H9 (cell line): ENCODE results near the gene RALGAPA2. TPM values are rescaled to one million over a fixed set of nuclear protein-coding genes. Genes with fewer than 3 reads are reported as not detected.

Source experiments
- DNase-seq: peaks from one replicate; pipeline ENCODE4 v3.0.0-alpha.2; 2017
- H2AFZ ChIP-seq: one replicate; pipeline ENCODE4 v1.6.1; 2013; ENCODE audit warnings: mild to moderate bottlenecking, low read length, control low read depth, moderate library complexity
- H2AK5ac ChIP-seq: 2 replicates; pipeline ENCODE4 v1.6.1; 2013; ENCODE audit warnings: low read length, control low read depth, mixed read lengths; ENCODE audit not compliant: insufficient read length
- H2BK120ac ChIP-seq: one replicate; pipeline ENCODE4 v1.6.1; 2013; ENCODE audit warnings: low read depth, mild to moderate bottlenecking, low read length, control low read depth, inconsistent platforms; ENCODE audit not compliant: poor library complexity, severe bottlenecking
- H2BK12ac ChIP-seq: 2 replicates; pipeline ENCODE4 v1.6.1; 2013; ENCODE audit warnings: low read length, control low read depth, mixed read lengths, low read depth; ENCODE audit not compliant: insufficient read length
- H2BK15ac ChIP-seq: 2 replicates; pipeline ENCODE4 v1.6.1; 2013; ENCODE audit warnings: low read depth, low read length, control low read depth
- H2BK20ac ChIP-seq: one replicate; pipeline ENCODE4 v1.6.1; 2013; ENCODE audit warnings: low read depth, mild to moderate bottlenecking, low read length, control low read depth, inconsistent platforms; ENCODE audit not compliant: poor library complexity, severe bottlenecking
- H2BK5ac ChIP-seq: 2 replicates; pipeline ENCODE4 v1.6.1; 2013; ENCODE audit warnings: low read length, control low read depth, mixed read lengths; ENCODE audit not compliant: insufficient read length
- H3K14ac ChIP-seq: 2 replicates; pipeline ENCODE4 v1.6.1; 2013; ENCODE audit warnings: low read length, control low read depth; ENCODE audit not compliant: insufficient read depth
- H3K18ac ChIP-seq: 2 replicates; pipeline ENCODE4 v1.6.1; 2013; ENCODE audit warnings: low read depth, mild to moderate bottlenecking, mixed read lengths, low read length, control low read depth; ENCODE audit not compliant: insufficient read length
- H3K23ac ChIP-seq: 2 replicates; pipeline ENCODE4 v1.6.1; 2013; ENCODE audit warnings: low read length, control low read depth, mixed read lengths, low read depth; ENCODE audit not compliant: insufficient read length
- H3K23me2 ChIP-seq: 2 replicates; pipeline ENCODE4 v1.6.1; 2013; ENCODE audit warnings: low read depth, mild to moderate bottlenecking, mixed read lengths, low read length, control low read depth; ENCODE audit not compliant: insufficient read length, poor library complexity, severe bottlenecking
- H3K27ac ChIP-seq: 2 replicates; pipeline ENCODE4 v1.5.1; 2013; ENCODE audit warnings: low read length, control low read depth, mixed read lengths, low read depth; ENCODE audit not compliant: insufficient read length
- H3K27me3 ChIP-seq: 2 replicates; pipeline ENCODE4 v1.6.1; 2013; ENCODE audit warnings: low read length, control low read depth, inconsistent platforms; ENCODE audit not compliant: insufficient read depth
- H3K4ac ChIP-seq: 2 replicates; pipeline ENCODE4 v1.6.1; 2013; ENCODE audit warnings: low read depth, mild to moderate bottlenecking, control low read depth, inconsistent platforms, low read length, moderate library complexity
- H3K4me1 ChIP-seq: 2 replicates; pipeline ENCODE4 v1.6.1; 2013; ENCODE audit warnings: low read length, control low read depth, inconsistent platforms; ENCODE audit not compliant: insufficient read depth
- H3K4me2 ChIP-seq: 2 replicates; pipeline ENCODE4 v1.6.1; 2013; ENCODE audit warnings: low read length, control low read depth, mixed read lengths; ENCODE audit not compliant: insufficient read length, insufficient read depth
- H3K56ac ChIP-seq: 2 replicates; pipeline ENCODE4 v1.6.1; 2013; ENCODE audit warnings: low read depth, mild to moderate bottlenecking, mixed read lengths, low read length, control low read depth; ENCODE audit not compliant: insufficient read length
- H3K79me1 ChIP-seq: 2 replicates; pipeline ENCODE4 v1.6.1; 2013; ENCODE audit warnings: low read depth, mild to moderate bottlenecking, moderate library complexity, low read length, control low read depth, inconsistent platforms; ENCODE audit not compliant: insufficient read depth, poor library complexity, severe bottlenecking
- H3K79me2 ChIP-seq: 2 replicates; pipeline ENCODE4 v1.6.1; 2013; ENCODE audit warnings: low read length, control low read depth, inconsistent platforms; ENCODE audit not compliant: insufficient read depth
- H3K9ac ChIP-seq: 2 replicates; pipeline ENCODE4 v1.6.1; 2013; ENCODE audit warnings: low read length, control low read depth, mixed read lengths; ENCODE audit not compliant: insufficient read length; ENCODE audit errors: extremely low read depth
- H3K9me3 ChIP-seq: one replicate; pipeline ENCODE4 v1.6.1; 2013; ENCODE audit warnings: low read depth, low read length, inconsistent platforms; ENCODE audit not compliant: control insufficient read depth
- H3T11ph ChIP-seq: one replicate; pipeline ENCODE4 v1.6.1; 2013; ENCODE audit warnings: mild to moderate bottlenecking, low read length, control low read depth, inconsistent platforms
- H4K20me1 ChIP-seq: one replicate; pipeline ENCODE4 v1.6.1; 2013; ENCODE audit not compliant: control insufficient read depth, insufficient read length, insufficient read depth
- H4K5ac ChIP-seq: 2 replicates; pipeline ENCODE4 v1.6.1; 2013; ENCODE audit warnings: low read depth, mild to moderate bottlenecking, mixed read lengths, low read length, control low read depth; ENCODE audit not compliant: insufficient read length
- H4K8ac ChIP-seq: replicated peaks from 2 replicates; pipeline ENCODE4 v1.6.1; 2013; ENCODE audit warnings: low read length, control low read depth, mixed read lengths, low read depth; ENCODE audit not compliant: insufficient read length
- H4K91ac ChIP-seq: 2 replicates; pipeline ENCODE4 v1.6.1; 2013; ENCODE audit warnings: low read depth, mild to moderate bottlenecking, moderate library complexity, mixed read lengths, low read length, control low read depth; ENCODE audit not compliant: insufficient read length
- H3K27ac Mint-ChIP-seq, 3 experiments: 2 replicates in 2 of 3; 3 replicates in 1 of 3; pipeline ENCODE4 v1.8.0; 2020 to 2021; ENCODE audit warnings: mixed read lengths in 3 of 3, mild to moderate bottlenecking in 1 of 3, moderate library complexity in 1 of 3
- H3K27me3 Mint-ChIP-seq: 2 replicates; pipeline ENCODE4 v1.8.0; 2021; ENCODE audit warnings: low read depth, mild to moderate bottlenecking, moderate library complexity, mixed read lengths
- H3K36me3 Mint-ChIP-seq, 3 experiments: 2 replicates in 2 of 3; 3 replicates in 1 of 3; pipeline ENCODE4 v1.8.0; 2020 to 2021; ENCODE audit warnings: low read depth in 3 of 3, mixed read lengths in 3 of 3; ENCODE audit not compliant: insufficient read depth in 1 of 3
- H3K4me1 Mint-ChIP-seq, 2 experiments: 2 replicates each; pipeline ENCODE4 v1.8.0; 2020; ENCODE audit warnings: mixed read lengths in 2 of 2
- H3K4me3 Mint-ChIP-seq, 2 experiments: 2 replicates in 1 of 2; 3 replicates in 1 of 2; pipeline ENCODE4 v1.8.0; 2020 to 2021; ENCODE audit warnings: mild to moderate bottlenecking in 2 of 2, mixed read lengths in 2 of 2, moderate library complexity in 1 of 2
- H3K9me3 Mint-ChIP-seq, 2 experiments: 2 replicates in 1 of 2; 3 replicates in 1 of 2; pipeline ENCODE4 v1.8.0; 2020; ENCODE audit warnings: mild to moderate bottlenecking in 2 of 2, mixed read lengths in 2 of 2, moderate library complexity in 1 of 2
- WGBS: extraction: QIAGEN DNeasy Blood & Tissue Kit; methylation state at CpG from one replicate; pipeline ENCODE4 v1.1.7; 2013; ENCODE audit warnings: missing lambda C conversion rate, low lambda C conversion rate, mixed read lengths; ENCODE audit not compliant: insufficient read length; ENCODE audit errors: extremely low coverage; 5-methylcytosine and 5-hydroxymethylcytosine counted together
- total RNA-seq: library from RNA; stranded (reverse); gene quantifications from 2 replicates; pipeline ENCODE4 v1.2.1, GENCODE V29; 2021
- TF ChIP-seq, protein P1 (sequence below): fragments of 200-600 bp; sonication (generic); conservative IDR thresholded peaks from 3 replicates; pipeline ENCODE4 v1.8.0; 2021; ENCODE audit warnings: antibody characterized with exemption, mild to moderate bottlenecking

Gene RALGAPA2
- total RNA-seq, 1 experiment from 2014 or later: 16.6 TPM

DNA sequence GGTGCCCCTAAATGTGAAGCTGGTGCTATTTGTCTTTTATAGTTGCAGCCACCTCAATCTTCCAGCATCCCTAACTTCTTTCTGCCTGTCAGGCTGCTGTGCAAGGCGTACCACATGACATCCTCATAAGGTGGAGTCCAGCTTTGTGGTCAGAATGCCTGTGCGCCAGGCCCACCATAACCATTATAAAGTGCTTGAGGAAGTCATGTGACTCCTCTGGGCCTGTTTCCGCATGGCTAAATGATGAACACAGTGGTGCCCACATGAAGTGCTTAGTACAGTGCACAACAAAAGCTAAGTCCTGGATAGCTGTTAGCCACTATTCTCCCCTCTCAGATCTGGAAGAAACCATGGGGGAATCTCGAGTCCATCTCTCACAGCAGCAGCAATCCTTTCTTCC, 268.9 kb downstream of the RALGAPA2 start:
- Histone ChIP-seq H3K23ac (no peak overlapping the region), H3K79me2 (no peaks in the 10 kb centered on the region), H4K20me1 (no peaks in the 10 kb centered on the region), H4K91ac (no peak overlapping the region), H3K9ac (no peak overlapping the region), H3K18ac (no peak overlapping the region), H3K4me2 (no peak overlapping the region), H2BK5ac (no peak overlapping the region), H3T11ph (no peak overlapping the region), H2BK20ac (no peak overlapping the region), H3K4ac (no peak overlapping the region), H3K27me3 (no peaks in the 10 kb centered on the region), H4K8ac (no peak overlapping the region), H2AK5ac (no peak overlapping the region), H2AFZ (no peak overlapping the region), H3K56ac (no peak overlapping the region), H4K5ac (no peak overlapping the region), H3K79me1 (no peaks in the 10 kb centered on the region), H2BK12ac (no peak overlapping the region), H2BK15ac (no peak overlapping the region), H3K23me2 (no peaks in the 10 kb centered on the region), H3K9me3 (no peaks in the 10 kb centered on the region), H3K27ac (no peak overlapping the region), H2BK120ac (no peak overlapping the region), H3K4me1 (peaks cover 7% of the 10 kb centered on the region; the same call in 1 of the 2 replicates), H3K14ac (no peak overlapping the region)
- peaks cover 26 to 32% of the 10 kb centered on the region in 2 experiments for H3K4me1 Mint-ChIP-seq
- DNase-seq: no peak
- H3K36me3 Mint-ChIP-seq: no peaks in the 10 kb centered on the region
- no peaks in the 10 kb centered on the region for H3K9me3 Mint-ChIP-seq
- TF ChIP-seq, protein P1, sequence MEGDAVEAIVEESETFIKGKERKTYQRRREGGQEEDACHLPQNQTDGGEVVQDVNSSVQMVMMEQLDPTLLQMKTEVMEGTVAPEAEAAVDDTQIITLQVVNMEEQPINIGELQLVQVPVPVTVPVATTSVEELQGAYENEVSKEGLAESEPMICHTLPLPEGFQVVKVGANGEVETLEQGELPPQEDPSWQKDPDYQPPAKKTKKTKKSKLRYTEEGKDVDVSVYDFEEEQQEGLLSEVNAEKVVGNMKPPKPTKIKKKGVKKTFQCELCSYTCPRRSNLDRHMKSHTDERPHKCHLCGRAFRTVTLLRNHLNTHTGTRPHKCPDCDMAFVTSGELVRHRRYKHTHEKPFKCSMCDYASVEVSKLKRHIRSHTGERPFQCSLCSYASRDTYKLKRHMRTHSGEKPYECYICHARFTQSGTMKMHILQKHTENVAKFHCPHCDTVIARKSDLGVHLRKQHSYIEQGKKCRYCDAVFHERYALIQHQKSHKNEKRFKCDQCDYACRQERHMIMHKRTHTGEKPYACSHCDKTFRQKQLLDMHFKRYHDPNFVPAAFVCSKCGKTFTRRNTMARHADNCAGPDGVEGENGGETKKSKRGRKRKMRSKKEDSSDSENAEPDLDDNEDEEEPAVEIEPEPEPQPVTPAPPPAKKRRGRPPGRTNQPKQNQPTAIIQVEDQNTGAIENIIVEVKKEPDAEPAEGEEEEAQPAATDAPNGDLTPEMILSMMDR: no peak
- WGBS: no CpG with 5 or more reads among the region's 4 CpGs
- no peak overlapping the region for H3K4me3 Mint-ChIP-seq
- no peaks in the 10 kb centered on the region for H3K27me3 Mint-ChIP-seq
- H3K27ac Mint-ChIP-seq: peak overlapping the region in 1 of 3 experiments; percentile 55; a peak in 1 of 7 replicates
